Mucosa of descending colon (tissue), 3 donors: ENCODE measurements around the gene COL23A1. TPM values are rescaled to one million over a fixed set of nuclear protein-coding genes. Genes with fewer than 3 reads are reported as not detected.

ENCODE experiments used
- ATAC-seq: fragments of 200-7000 bp; cut with Tn5 transposase; one replicate; pipeline ENCODE4 v1.9.1; 2020; ENCODE audit warnings: mild to moderate bottlenecking, moderate library complexity
- DNase-seq, 3 donors: peaks; one replicate each; pipeline ENCODE4 v3.0.0-alpha.2; 2020
- H3K36me3 ChIP-seq: fragments of 200-600 bp; one replicate; pipeline ENCODE4 v1.8.0; 2021; ENCODE audit warnings: low read depth, mild to moderate bottlenecking
- H3K4me1 ChIP-seq: fragments of 200-600 bp; one replicate; pipeline ENCODE4 v1.8.0; 2021; ENCODE audit warnings: low read depth, mild to moderate bottlenecking
- H3K4me3 ChIP-seq: fragments of 200-600 bp; one replicate; pipeline ENCODE4 v1.8.0; 2021; ENCODE audit warnings: mild to moderate bottlenecking
- H3K9me3 ChIP-seq: fragments of 200-600 bp; one replicate; pipeline ENCODE4 v1.8.0; 2021; ENCODE audit warnings: mild to moderate bottlenecking
- CTCF ChIP-seq: fragments of 200-600 bp; IDR thresholded peaks from one replicate; pipeline ENCODE4 v1.8.0; 2022; ENCODE audit warnings: antibody characterized with exemption, mild to moderate bottlenecking
- intact Hi-C, 2 donors: fragments of 100-400 bp; cut with DNase I in 1 of 2; cut with micrococcal nuclease in 1 of 2; formaldehyde crosslinking; loops; one replicate each; pipeline versions ENCODE4 v1.11.0 to v1.11.1; 2022; cut with DNase I, micrococcal nuclease
- total RNA-seq, 3 donors: library from RNA; stranded (reverse); fragmentation: NEBNext Ultra II Directional in 2 of 3; extraction: Animal tissue kit (Norgen Biotek cat#: 25700) in 2 of 3; gene quantifications; one replicate each; pipeline versions ENCODE4 v1.2.1 to v1.2.4, GENCODE V29; 2021 to 2023
- donor health status: DM: no; HTN: no; CAD: no; lungs with moderate emphysema.
- donor health status: DM: no; HTN: no; CAD: no.
- donor health status: DM: no; HTN: yes; CAD: no.

Gene COL23A1
- total RNA-seq, 3 donors from 2014 or later, result 0.17 to 2.7 (median 0.43) TPM

GRCh38 chr5:178457471-178457870 is 132.7 kb downstream of the COL23A1 start:
- TF ChIP-seq CTCF, result no peak
- Histone ChIP-seq H3K4me3 (no peak overlapping the region), H3K4me1 (no peaks in the 10 kb centered on the region), H3K36me3 (no peaks in the 10 kb centered on the region), H3K9me3 (no peaks in the 10 kb centered on the region)
- DNase-seq, result no peak
- intact Hi-C loops, result no loop called here
- ATAC-seq, result no peak

- Histone ChIP-seq H3K4me1 (no peaks in the 10 kb centered on the region), H3K4me3 (no peak overlapping the region), H3K9me3 (no peaks in the 10 kb centered on the region), H3K36me3 (no peaks in the 10 kb centered on the region)
- intact Hi-C loops, result no loop called here
- ATAC-seq, result no peak
- TF ChIP-seq CTCF, result no peak
- DNase-seq, result no peak
These were observed 134.7 kb downstream of the COL23A1 start for GRCh38 chr5:178455480-178455835.

GRCh38 chr5:178454821-178455479 is 135.2 kb downstream of the COL23A1 start:
- H3K36me3 ChIP-seq, result no peaks in the 10 kb centered on the region
- no peaks in the 10 kb centered on the region for H3K4me1 ChIP-seq
- DNase-seq (no peak), ATAC-seq (no peak)
- no peaks in the 10 kb centered on the region for H3K9me3 ChIP-seq
- no peak for TF ChIP-seq CTCF
- no peak overlapping the region for H3K4me3 ChIP-seq
- intact Hi-C loops, result no loop called here

GRCh38 chr5:178454303-178454702 is 135.9 kb downstream of the COL23A1 start:
- H3K9me3 ChIP-seq, result no peaks in the 10 kb centered on the region
- no peak for ATAC-seq

GRCh38 chr5:178453224-178453623 is 137.0 kb downstream of the COL23A1 start:
- H3K4me1 ChIP-seq, result no peaks in the 10 kb centered on the region
- no peak for TF ChIP-seq CTCF
- intact Hi-C loops, result no loop called here
- no peak overlapping the region for H3K4me3 ChIP-seq
- no peaks in the 10 kb centered on the region for H3K36me3 ChIP-seq
- ATAC-seq (no peak), DNase-seq (no peak)
- no peaks in the 10 kb centered on the region for H3K9me3 ChIP-seq

More at GRCh38 chr5:178454303-178454702, 135.9 kb downstream of the COL23A1 start:
- no peak for DNase-seq
- no peak overlapping the region for H3K4me3 ChIP-seq
- TF ChIP-seq CTCF, result no peak
- H3K36me3 ChIP-seq, result no peaks in the 10 kb centered on the region
- intact Hi-C loops, result no loop called here
- no peaks in the 10 kb centered on the region for H3K4me1 ChIP-seq
